Heart left ventricle (tissue), 13 donors: ENCODE measurements around the gene ST6GALNAC4.

Experiments used
- CTCF ChIP-seq, 12 donors: fragments of 200-600 bp; sonication (generic) in 4 of 12; IDR thresholded peaks; one replicate each; pipeline versions ENCODE4 v1.5.0 to v1.8.0; 2018 to 2022; ENCODE audit warnings: antibody characterized with exemption in 12 of 12, mild to moderate bottlenecking in 5 of 12
- POLR2A ChIP-seq, 2 donors: fragments of 450-650 bp; IDR thresholded peaks; one replicate each; pipeline ENCODE4 v1.6.1; 2017; ENCODE audit warnings: antibody characterized with exemption in 2 of 2, mild to moderate bottlenecking in 2 of 2, moderate library complexity in 2 of 2
- donor health status: ischemic (EF 13 %, LVEDD 7.1; RV severe dilation, severe dysfunction).
- donor health status: DM: no; HTN: yes; CAD: no.
- donor health status: DM: no; HTN: no; CAD: no.
- donor health status: ischemic (EF 25% LVEDD 6.9; RV normal size, moderate dysfunction).
- donor health status: ischemic (EF 25% LVEDD 5.7; RV mildly dilated, moderate dysfunction).
- donor health status: ischemic (EF 35%, LVEDD 5.7; RV mildly dilated, moderate dysfunction).
- donor health status: nonischemic (EF 11% LVEDD 7.7; RV severe dilation, severe dysfunction).
- donor health status: DM: yes; HTN: yes; CAD: no.
- donor health status: PGD.
- donor health status: ischemic (EF 29% LVEDD 5.4; RV normal size, mild dysfunction).
- donor health status: nonischemic (EF 23%, LVEDD 6.1; RV moderate dilation, normal function).

GRCh38 chr9:127878001-127878651 lies 38.7 kb downstream of the ST6GALNAC4 start:
- TF ChIP-seq CTCF (IDR thresholded peaks at IDR 0.05) = no peak
- TF ChIP-seq POLR2A (IDR thresholded peaks at IDR 0.05) = no peak
